ENCODE measurements around the gene AAK1.
"Not testable (repeated sequence)": the region's sequence is repeated elsewhere in the genome, so short reads cannot be mapped to it uniquely, and the experiment has no call there.

AAK1 gene

GRCh38 chr2:69659349-69659748 lies 15.8 kb upstream of the AAK1 start:
- DNase-seq: no peak

- DNase-seq: no peak
These were observed 8.7 kb upstream of the AAK1 start for GRCh38 chr2:69652206-69652605.

- DNase-seq: not testable (repeated sequence)
These were observed 3.7 kb upstream of the AAK1 start for GRCh38 chr2:69647196-69647595.

GRCh38 chr2:69646714-69647113 lies 3.2 kb upstream of the AAK1 start:
- DNase-seq: no peak

GRCh38 chr2:69645921-69646320 lies 2.4 kb upstream of the AAK1 start:
- no peak for DNase-seq

GRCh38 chr2:69645031-69645431 lies 1.5 kb upstream of the AAK1 start:
- peak; percentile 21 for DNase-seq

- DNase-seq: no peak
These were observed 1.0 kb upstream of the AAK1 start for GRCh38 chr2:69644506-69644979.

GRCh38 chr2:69642709-69643601 lies 584 bp downstream of the AAK1 start:
- no peak for DNase-seq

- DNase-seq: peak; percentile 25
These were observed 1.4 kb downstream of the AAK1 start for GRCh38 chr2:69641887-69642708.

GRCh38 chr2:69641471-69641870 lies 2.1 kb downstream of the AAK1 start:
- DNase-seq: no peak

GRCh38 chr2:69639266-69639665 lies 4.3 kb downstream of the AAK1 start:
- DNase-seq: no peak

- DNase-seq: no peak
These were observed 4.9 kb downstream of the AAK1 start for GRCh38 chr2:69638630-69639029.

GRCh38 chr2:69637923-69638322 lies 5.6 kb downstream of the AAK1 start:
- DNase-seq: no peak

GRCh38 chr2:69636395-69636794 lies 7.1 kb downstream of the AAK1 start:
- no peak for DNase-seq

- no peak for DNase-seq
These were observed 8.1 kb downstream of the AAK1 start for GRCh38 chr2:69635432-69635831.

- no peak for DNase-seq
These were observed 9.2 kb downstream of the AAK1 start for GRCh38 chr2:69634196-69634821.

GRCh38 chr2:69631402-69631801 lies 12.1 kb downstream of the AAK1 start:
- DNase-seq: no peak

GRCh38 chr2:69629921-69630608 lies 13.5 kb downstream of the AAK1 start:
- DNase-seq: no peak

GRCh38 chr2:69628325-69629021 lies 15.1 kb downstream of the AAK1 start:
- no peak for DNase-seq

GRCh38 chr2:69625078-69625795 lies 18.3 kb downstream of the AAK1 start:
- no peak for DNase-seq

GRCh38 chr2:69624611-69625010 lies 18.9 kb downstream of the AAK1 start:
- DNase-seq: no peak

Measured in retina (tissue), 1 donor.